GM21737 (cell line): Measurements from ENCODE around the gene ZFYVE28.

Source experiments
- ATAC-seq: cut with Tn5 transposase; IDR thresholded peaks from one replicate; pipeline ENCODE4 v1.9.1; 2021; ENCODE audit warnings: mild to moderate bottlenecking, moderate library complexity; ENCODE audit not compliant: unreplicated experiment

Gene ZFYVE28

DNA sequence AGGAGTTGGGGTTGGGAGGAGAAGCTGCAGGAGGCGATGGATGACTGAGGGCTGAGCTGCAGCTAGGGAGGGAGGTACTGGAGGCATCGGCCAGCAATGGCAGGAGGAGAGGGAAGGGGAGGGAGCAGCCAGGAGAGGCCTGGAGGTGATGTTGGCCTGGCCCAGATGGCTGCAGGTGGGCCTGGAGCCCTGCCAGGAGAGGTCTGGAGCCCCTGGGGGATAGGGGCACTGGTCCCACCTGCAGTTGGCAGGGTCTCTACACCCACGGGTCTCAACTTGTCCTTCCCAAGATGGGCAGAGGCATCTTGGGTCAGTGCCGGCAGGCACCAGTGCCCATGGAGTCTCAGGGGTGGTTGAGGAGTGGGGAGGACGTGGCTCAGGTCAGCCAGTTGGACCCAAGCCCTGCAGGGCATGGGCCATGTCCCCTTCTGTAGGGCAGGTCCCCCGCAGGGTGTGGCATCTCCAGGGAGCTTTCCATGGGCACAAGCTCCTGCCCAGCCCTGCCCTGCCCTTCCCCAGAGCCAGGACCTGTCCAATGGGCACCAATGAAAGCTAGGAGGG, 153.9 kb downstream of the ZFYVE28 start:
- ATAC-seq: no peak

DNA sequence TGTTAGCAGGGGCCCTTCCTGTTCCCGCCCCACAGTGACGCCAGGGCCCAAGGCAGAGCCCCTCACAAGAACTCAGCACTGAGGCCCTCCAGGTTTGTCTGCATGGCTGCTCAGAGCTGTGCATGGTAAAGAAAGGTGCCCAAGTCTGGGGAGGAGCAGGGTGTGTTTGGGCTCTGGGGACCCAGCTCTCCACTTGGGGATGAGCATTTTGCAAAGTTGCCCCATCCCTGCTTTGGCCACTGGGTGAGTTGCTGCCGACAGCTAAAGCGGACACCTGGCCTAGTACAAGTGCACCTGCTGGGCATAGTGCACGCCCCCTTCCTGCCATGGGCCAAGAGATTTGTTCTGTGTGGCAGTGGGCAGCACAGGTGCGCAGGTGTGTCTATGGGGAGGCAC, 154.5 kb downstream of the ZFYVE28 start:
- ATAC-seq: no peak

DNA sequence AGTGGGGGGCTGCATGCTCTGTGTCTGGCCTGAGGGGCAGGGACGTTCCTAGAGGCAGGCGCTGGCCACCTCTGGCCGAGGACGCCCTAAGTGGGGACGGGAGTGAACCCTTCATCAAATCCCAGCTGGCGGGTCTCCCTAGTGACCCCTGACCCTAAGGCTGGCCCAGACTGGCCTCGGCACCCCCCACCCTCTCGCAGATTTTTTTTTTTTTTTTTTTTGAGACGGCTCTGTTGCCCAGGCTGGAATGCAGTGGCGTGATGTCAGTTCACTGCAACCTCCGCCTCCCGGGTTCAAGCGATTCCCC, 155.5 kb downstream of the ZFYVE28 start:
- no peak for ATAC-seq

- peak; percentile 80 for ATAC-seq
These were observed 156.1 kb downstream of the ZFYVE28 start for GRCh38 chr4:2262145-2262943.

DNA sequence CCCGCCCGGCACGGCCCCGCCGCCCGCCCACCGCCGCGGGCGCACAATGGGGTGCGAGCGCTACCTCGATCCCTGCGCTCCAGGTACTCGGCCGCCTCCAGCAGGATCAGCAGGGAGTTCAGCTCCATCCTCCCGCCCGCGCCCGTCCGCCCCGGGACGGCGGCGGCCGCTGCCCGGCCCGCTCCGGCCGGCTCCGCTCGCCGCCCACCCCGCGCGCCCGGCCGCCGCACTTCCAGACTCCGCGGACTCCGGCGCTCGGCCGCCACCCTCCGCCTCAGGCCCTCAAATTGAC, 156.6 kb downstream of the ZFYVE28 start, which contains the start of gene MXD4:
MXD4 (minus strand) TSS at position 257 of the 292 bp plus-strand sequence; CDS start at position 128, 129 bp downstream.
- no peak for ATAC-seq

GRCh38 chr4:2261110-2261852, 157.2 kb downstream of the ZFYVE28 start:
- peak; percentile 26 for ATAC-seq

DNA sequence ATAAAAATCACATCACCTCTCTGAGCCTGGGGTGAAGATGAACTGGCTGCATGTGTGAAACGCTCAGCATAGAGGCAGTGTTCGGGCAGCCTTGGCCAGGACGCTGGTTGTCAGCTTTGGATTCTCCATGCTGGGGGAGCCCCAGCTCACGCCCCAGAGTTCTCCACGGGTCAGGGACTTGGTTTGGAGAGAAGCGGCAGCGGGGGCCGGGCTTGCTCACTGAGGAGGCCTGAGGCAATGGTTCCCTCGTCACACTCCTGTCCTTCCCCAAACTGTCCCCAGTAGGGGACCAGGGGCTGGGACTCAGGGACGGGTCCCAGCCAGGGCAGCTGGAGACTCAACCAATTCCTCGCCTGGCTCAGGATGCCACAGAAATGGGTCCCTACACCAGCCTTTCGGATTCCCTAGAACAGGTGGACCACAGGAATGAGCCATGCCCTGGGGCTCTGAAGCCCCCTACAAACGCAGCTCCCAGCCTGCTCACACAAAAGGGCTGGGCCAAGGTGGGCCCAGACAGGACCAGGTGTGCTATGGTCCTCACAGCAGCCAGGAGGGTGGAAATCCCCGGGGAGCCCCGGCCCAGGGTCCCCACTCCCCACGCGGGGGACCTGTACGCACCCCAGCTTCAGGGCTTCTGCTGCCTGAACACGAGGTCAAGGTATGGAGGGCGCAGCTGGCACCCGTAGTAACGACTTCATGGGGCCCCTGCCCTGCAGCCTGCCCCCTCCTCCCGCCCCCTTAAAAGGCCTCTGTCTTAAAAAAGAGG, 157.9 kb downstream of the ZFYVE28 start:
- no peak for ATAC-seq

- no peak for ATAC-seq
These were observed 158.7 kb downstream of the ZFYVE28 start for GRCh38 chr4:2259541-2260343.

DNA sequence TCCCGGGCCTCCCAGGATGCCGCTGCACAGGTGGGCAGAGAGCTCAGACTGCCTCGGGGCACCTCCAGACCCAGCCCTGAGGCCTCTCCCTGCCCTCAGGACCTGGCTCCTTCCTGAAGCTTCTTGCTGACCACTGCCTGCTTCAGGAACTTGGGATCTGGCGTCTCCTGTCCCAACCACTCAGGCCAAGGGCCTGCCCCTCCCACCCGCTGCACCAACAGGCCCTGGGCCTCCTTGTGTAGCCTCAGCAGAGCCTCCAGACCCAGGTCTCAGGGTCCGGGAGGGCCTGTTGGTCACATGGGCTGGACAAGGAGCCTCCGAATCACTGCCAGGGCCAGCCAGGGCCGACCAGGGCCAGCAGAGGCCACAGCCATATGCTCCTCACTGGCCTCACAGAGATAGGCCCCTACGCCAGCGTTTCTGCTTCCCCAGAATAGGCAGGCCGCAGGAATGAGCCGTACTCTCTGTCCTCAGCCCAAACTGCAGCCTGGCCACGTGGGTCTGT, 159.4 kb downstream of the ZFYVE28 start:
- no peak for ATAC-seq

GRCh38 chr4:2258091-2259035, 160.1 kb downstream of the ZFYVE28 start:
- ATAC-seq: no peak

DNA sequence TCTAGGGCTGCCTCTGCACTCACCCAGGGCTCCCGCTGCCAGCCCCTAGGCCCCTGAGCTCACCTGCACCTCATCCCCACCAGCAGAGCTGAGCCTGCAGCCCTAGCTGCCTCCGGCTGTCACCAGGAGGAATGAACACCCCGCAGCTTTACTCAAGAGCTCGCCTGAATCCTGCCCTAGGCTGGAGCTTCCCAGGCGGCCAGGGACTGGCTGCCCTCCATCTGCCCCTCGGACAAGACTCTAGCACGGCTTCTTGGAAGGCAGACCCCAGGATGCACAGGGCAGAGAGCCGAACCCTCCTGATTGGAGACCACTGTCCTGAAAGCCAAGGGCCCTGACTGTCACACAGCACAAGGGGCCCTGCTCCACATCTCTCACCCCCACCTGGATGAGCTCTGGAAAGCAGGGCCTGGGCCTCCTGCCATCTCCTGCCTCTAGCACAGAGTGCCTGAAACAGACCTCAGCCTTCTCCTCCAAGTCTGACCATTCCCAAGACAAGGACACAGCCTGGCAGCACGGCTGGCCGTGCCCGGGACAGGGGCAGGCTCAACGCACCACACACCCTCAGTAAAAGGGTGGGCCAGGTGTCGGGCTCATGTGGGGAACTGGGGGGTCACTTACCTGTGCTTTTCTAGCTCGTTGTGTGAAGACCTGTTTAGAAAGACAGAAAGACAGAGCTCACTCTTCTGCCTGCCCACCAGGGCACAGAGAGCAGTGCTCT, 160.9 kb downstream of the ZFYVE28 start:
- no peak for ATAC-seq

- no peak for ATAC-seq
These were observed 161.7 kb downstream of the ZFYVE28 start for GRCh38 chr4:2256781-2257191.

DNA sequence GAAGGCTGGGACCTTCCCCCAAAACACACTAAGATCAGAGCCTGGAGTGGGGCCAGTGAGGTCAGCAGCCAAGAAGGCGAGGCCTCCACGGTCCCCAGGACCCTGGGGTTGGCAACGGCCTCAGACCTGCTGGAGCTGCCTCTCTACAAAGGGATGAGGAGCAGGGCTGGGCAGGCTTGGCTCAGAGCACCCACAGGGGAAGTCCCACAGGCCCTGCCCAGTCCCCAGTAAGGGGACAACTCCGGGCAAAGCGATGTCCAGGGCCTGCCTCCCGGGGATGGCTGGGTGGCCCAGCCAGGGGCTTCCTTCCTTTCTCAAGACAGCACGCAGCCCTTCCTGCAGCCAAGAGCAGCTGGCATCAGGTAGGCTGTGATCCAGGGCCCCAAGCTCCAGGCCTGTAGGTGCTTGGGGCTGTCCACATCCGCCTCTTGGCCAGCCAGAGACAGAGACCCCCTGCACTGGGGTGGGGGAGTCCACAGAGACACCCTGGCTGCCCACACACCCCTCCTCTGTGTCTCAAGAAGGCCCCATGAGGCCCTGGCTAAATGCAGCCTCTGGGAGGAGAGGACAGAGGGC, 162.2 kb downstream of the ZFYVE28 start:
- no peak for ATAC-seq

GRCh38 chr4:2255501-2256155, 162.8 kb downstream of the ZFYVE28 start:
- no peak for ATAC-seq

DNA sequence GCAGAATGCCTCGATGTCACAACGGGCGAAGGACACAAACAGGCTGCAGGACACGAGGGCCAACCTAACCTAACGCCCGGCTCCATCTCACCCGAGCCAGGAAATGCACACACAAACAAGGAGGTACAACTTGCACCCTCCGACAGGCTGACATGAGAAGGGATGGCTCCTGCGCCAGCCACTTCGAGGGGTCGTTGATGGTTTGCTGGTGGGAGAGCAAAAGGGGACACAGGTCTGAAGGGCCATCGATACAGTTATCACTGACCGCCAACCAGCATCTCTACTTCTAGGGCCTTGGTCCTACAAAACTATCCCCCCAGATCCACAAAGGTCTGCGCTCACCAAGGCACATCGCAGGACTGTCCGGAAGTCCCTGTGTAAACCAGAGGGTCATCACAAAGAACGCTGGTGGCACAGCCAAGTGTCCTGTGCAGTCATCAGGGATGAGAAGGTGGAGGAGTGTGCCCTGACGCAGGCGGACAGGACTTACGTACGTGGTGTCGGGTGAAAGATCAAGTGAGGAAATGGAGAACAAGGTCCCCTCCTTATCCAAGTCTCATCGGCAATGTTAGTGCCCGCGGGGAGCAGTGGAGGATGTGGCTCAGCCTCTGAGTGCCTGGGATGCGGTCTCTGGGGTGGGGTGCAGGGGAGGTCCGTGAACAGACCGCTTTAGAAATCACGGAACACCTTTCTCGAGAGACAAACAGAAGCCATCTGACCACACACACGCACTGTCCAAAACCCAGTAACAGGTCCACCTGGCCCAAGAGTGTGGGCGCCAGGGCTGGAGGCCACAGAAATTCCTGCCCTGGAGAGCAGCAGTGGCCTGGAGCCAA, 163.6 kb downstream of the ZFYVE28 start:
- ATAC-seq: no peak

- no peak for ATAC-seq
These were observed 165.0 kb downstream of the ZFYVE28 start for GRCh38 chr4:2253160-2254084.
